GM13977 (cell line): ENCODE data around the gene GPR55.

Source experiments
- DNase-seq: peaks from one replicate; pipeline ENCODE4 v3.0.0; 2012; ENCODE audit warnings: low spot score
- in situ Hi-C: fragments of 300-500 bp; cut with MboI; formaldehyde crosslinking; loops from one replicate; pipeline ENCODE4 v1.12.0; 2022; ENCODE audit warnings: low sequenced_read_pairs, low pct_unique_long_range_greater_than_20kb, mixed read lengths, inconsistent platforms; ENCODE audit not compliant: unreplicated experiment
- TF ChIP-seq, protein P1 (sequence below): IDR thresholded peaks from 2 replicates; pipeline ENCODE4 v1.5.1; 2012; ENCODE audit warnings: mild to moderate bottlenecking, control low read depth; ENCODE audit not compliant: insufficient read depth; ENCODE audit errors: extremely low read depth, missing control alignments

Gene GPR55

DNA sequence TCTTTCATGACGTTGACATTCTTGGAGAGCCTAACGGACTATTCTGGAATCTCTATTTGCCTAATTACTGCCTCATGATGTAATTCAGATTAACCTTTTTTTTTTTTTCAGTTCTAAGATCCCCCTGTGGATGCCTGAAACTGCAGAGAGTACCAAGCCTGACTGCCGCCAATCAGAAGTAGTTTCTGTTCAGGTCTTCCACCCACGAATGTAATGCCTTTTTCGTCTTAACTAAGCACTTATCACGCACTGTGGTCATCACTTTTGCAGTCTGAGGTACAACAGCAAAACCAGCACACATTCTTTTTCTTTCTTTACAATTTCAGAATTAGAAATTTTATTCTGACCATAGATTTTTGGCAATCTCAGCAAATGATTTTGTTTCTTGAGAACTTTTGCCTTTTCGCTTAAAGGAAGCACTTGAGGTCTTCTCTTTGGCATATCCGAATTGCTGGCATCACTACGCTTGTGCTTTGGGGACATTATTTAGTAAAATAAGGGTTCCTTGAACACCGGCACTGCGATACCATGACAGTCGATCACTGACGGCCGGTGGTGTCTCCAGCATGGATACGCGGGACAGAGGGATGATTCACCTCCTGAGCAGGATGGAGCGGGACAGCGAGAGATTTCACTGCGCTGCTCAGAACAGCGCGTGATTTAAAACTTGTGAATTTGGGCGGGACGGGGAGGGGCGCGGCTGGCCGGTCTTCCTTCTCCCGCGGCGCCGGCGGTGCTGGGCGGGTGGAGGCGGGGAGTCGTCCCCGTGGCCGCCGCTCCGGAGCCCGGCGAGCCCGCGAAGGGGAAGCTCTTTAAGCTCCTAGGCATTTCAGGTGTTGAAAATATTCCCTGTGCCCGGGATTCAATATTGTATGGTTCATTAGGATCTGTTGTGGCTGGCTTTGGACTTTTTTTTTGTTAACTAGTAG, 32.0 kb upstream of the GPR55 start:
- TF ChIP-seq, protein P1, sequence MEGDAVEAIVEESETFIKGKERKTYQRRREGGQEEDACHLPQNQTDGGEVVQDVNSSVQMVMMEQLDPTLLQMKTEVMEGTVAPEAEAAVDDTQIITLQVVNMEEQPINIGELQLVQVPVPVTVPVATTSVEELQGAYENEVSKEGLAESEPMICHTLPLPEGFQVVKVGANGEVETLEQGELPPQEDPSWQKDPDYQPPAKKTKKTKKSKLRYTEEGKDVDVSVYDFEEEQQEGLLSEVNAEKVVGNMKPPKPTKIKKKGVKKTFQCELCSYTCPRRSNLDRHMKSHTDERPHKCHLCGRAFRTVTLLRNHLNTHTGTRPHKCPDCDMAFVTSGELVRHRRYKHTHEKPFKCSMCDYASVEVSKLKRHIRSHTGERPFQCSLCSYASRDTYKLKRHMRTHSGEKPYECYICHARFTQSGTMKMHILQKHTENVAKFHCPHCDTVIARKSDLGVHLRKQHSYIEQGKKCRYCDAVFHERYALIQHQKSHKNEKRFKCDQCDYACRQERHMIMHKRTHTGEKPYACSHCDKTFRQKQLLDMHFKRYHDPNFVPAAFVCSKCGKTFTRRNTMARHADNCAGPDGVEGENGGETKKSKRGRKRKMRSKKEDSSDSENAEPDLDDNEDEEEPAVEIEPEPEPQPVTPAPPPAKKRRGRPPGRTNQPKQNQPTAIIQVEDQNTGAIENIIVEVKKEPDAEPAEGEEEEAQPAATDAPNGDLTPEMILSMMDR, result no peak
- peak; percentile 80 for DNase-seq
- in situ Hi-C loops, result no loop called here

DNA sequence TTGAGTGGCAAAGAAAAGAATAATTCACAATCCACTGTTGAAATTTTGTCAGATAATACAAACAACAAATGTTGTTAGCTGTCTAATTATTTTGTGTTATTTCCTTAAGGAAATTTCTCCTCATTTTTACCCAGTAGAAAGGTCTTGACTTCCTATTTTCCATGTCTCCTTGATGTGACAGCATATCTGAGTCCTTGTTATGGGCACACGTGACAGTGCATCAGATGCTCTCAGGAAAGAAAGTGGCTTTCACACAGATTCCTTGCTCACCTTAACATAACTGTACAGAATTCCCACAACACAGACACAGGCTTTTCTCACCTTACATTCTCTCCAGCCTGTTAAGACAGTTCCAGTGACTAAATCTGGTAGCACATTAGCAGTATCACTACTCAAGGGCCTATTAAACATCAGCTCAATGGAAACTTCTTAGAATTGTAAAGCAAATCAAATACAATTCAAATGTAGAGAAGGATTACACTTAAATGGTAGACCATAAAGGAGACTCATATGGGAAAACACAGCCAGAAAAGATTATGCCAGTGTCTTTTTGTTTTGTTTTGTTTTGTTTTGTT, 30.2 kb upstream of the GPR55 start:
- TF ChIP-seq, protein P1, result no peak
- in situ Hi-C loops, result no loop called here
- no peak for DNase-seq

DNA sequence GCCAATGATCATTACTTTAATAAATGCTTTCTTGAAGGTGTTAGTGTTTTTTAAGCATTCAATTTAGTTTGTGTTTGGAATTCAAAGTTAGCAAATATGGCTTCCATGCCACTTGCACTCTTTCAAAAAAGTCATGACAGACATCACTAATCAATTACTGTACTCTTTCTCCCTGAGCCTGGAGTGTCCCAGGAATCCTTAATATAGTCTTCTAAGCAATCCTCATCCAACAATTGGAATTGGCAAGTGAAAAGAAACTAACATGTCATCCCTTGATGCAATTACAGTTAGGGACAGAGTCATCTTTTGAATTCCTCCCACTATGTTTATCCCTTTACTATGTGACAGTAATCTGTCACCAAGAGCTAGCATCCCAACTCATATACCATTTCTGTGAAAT, 29.7 kb upstream of the GPR55 start:
- TF ChIP-seq, protein P1, result no peak
- no peak for DNase-seq
- in situ Hi-C loops, result no loop called here

DNA sequence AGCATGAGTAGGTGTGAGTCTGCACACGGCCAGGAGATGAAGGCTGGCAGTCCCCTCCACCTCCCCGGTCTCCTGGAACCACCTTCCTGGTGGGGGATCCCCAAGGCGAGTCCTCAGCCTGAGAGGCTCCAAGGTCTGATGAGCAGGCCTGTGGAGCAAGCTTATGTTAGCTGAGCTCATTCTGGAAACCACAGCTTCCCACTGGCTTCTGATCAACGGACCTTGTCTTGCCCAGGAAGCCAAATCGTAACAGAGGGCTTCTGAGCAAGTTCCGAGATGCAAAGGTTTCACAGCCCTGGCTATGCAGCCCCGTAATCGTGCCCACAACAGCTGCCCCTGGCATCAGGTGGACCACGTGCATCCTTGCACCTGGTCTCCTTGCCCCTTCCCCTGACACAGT, 28.8 kb upstream of the GPR55 start:
- in situ Hi-C loops, result no loop called here
- no peak for DNase-seq

DNA sequence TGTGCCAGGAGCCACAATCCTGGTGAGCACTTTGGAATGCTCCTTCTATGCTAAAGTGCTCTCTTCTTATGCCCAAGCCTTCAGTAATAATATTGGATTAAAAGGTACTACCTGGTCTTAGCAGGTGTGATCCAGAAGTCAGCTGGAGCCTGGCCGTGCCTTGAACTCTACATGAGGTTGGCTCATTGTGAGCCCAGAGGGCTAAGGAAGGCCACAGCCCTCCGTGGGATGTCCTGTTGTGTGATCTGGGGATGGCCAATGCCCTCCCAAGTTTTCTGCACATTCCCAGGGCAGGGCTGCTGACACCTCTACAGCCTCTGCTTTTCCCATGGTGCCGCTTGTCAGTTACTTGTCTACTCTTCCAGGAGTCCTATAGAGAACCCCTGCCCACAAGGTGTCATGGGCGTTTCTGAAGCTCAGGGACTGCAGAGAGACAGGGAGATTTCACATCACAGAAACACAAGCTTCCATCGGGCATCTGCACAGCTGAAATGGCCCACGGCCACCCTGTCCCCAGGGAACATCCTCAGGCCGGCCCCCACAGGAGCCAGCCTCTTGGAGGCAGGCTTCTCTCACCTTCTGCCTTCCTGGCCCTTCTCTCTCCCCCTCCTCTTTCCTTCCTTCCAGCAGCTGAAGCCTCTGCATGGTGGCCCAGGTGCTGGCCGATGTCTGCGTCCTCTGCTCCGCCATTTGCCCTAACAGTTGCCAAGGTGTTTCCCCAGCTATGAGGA, 27.3 kb upstream of the GPR55 start:
- TF ChIP-seq, protein P1, result no peak
- DNase-seq, result no peak
- in situ Hi-C loops, result no loop called here

More for the DNA sequence above, 28.8 kb upstream of the GPR55 start:
- TF ChIP-seq, protein P1, result no peak

DNA sequence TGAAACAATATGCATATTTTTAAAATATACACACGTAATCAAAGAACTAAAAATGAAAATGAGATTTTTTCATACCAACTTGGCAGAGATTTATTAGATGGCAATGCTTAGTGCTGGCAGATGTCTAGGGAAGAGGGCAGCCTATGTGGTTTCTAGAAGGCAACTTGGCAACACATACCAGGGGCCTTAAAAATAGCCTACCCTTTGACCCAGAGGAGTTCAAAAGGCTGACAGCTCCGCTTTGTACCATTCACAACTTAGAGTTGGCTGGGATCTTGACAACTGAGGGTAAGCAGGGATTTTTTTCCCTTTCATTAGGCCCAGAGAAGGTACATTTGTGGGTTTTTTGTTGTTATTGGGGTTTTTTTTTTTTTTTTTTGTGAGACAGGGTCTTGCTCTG, 26.4 kb upstream of the GPR55 start:
- TF ChIP-seq, protein P1, result no peak
- DNase-seq, result no peak
- in situ Hi-C loops, result no loop called here
